Stimulated activated CD8-positive, alpha-beta memory T cell treated with anti-CD3 and anti-CD28 coated beads, Interleukin-7, amount 100 ng/mL, for 24 hours (primary cell): Measurements from ENCODE around the gene CLRN1.

Source experiments
- DNase-seq: peaks from one replicate; pipeline ENCODE4 v3.0.0-alpha.2; 2020; ENCODE audit warnings: low read depth

CLRN1 gene

DNA sequence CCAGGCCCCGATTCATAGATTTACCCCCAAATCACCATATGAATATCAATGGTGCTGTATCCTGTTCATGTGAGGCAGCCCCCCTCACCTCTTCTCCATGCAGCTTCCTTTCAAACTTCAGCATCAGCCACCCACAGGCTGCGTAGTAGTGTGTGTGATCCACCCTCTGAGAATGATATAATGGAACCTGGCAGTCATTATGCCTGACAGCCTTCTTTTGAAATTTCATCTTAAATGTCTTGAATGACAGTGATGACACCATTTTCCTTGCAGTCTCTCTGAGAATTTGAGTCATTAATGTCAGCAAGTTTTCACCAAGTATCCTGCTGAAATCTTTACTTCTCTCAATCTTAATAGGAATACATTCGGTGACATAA lies 3.5 kb upstream of the CLRN1 start:
- DNase-seq, result no peak

DNA sequence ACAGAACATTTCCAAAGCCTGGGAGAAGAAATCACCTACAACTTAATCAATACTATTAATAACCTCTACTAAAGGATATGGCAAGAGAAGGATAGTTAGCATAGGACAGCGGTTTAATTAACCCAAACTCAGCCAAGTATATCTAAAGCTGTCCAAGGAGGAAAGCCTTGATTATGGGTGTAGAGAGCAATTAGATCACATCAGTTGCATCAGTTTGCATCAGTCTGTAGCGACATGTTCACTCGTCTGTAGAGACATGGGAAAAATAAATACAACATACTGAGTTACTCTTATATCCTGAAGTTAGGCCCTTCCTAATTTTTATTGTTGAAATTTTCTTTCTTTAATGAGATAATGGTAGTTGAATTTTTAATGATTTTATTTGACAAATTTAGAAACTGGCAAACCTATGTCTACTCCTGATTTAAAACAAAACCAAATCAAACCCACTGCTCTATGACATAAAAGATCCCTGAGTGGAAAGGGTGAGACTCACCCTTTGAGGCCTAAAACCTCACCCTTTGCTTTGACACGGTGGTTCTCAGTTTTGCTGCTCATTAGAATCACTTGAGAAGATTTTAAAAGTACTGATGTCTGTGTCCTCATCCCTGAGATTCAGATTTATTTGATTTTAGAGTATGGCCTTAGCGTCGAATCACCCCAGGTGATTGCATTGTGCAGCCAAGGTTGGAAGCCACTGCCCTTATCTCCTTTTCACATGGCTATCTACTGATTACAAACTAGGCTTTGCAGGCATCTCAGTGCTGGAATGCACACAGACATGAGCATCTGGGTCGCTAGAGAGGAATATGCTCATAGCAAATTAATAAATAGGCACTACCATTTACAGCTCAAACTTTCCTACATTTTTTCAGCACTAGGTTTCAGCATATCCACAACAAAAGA lies 2.8 kb upstream of the CLRN1 start:
- no peak for DNase-seq

DNA sequence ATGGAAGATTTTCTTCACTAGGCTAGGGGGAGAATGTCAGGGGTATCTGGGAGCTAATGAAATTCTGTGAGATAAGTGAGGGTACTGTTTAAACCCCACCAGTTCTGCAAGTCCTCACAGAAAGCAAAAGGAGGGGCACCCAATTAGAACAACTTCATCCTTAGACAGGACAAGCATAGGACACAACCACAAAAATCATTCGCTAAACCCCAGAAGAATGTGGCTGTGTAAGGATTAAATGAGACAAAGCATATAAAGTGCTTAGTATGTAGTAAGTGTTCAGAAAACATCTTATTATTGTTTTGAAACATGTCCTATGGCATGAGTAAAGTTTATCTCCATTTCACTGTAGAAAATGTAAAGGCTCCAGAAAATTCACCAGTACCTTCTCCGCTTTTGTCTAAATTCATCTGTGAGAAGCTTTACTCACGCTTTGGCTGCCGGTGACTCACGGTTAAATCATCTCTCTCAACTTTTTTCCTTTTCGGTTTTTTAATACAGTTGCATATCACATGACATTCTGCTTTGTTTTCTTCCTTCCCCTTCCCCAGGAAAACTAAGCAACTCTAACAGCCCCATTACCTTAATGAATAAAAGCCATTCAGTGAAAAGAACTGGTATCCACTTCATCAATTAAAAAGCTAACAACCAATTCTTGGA lies 1.7 kb downstream of the CLRN1 start:
- DNase-seq, result no peak

DNA sequence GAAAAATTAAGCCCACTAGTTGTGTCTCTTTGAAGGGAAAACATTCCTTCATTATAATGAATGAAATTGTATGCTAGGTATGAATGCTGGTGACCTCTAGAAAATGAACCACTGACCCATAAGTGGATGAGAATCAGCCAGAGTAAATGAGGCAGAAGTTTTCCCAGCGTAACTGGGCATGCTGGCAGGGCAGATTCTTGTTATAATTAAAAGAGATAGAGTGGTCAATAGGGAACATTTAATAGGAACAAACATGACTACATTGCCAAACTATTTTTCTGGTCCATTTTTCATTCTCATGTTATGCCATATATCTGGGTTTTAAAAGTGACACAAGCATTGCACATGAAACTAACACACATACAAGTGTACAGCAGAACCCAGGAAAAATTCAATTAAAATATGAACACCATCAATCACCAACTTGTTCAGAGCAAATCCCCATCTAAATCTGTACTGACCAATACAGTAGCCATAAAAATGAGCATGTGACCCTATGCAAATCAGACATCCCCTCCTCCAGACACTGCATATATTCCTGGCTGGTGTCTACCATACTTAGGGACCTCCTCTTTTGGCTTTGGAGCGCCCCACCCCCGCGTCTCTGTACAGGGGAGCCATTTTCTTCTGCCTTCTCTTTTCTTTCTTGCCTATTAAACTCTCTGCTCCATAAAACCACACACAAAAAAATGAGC lies 4.0 kb downstream of the CLRN1 start:
- no peak for DNase-seq

DNA sequence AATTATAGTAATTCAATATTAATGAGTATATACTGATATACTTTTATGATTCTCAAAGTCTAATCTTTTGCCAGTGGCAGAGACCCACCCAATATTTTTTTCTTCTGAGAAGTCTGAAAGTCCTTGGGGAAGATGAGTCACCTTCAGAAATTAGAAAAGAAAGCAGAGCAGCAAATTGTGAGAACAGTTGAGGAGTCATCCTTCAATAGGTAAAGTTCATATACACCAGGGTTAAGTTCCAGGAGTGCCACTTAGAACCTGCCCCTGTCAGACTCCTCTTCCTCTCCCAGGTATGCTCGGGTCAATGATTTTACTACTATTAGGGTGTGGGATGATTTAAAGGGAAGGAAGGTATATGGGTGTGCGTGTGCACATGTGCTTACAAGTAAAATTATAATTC lies 7.1 kb downstream of the CLRN1 start:
- DNase-seq, result no peak

DNA sequence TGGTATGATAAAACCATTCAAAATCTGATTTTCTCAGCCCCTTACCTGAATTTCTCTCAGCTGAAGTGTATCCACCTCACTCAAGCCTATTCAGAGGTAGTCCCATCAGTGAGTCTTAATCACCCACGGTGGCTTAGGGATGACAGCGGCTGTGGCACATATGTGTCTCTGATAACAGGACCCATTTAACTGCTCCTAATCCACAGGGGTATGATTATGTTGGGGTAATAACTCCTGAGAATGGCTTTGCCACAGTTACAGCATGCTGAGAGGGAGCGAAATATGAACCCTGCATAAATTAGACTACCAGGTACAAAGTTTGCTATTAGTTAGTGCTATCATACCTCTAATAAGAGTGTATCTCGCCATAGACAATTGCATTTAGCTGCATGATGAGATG lies 10.6 kb downstream of the CLRN1 start:
- no peak for DNase-seq

DNA sequence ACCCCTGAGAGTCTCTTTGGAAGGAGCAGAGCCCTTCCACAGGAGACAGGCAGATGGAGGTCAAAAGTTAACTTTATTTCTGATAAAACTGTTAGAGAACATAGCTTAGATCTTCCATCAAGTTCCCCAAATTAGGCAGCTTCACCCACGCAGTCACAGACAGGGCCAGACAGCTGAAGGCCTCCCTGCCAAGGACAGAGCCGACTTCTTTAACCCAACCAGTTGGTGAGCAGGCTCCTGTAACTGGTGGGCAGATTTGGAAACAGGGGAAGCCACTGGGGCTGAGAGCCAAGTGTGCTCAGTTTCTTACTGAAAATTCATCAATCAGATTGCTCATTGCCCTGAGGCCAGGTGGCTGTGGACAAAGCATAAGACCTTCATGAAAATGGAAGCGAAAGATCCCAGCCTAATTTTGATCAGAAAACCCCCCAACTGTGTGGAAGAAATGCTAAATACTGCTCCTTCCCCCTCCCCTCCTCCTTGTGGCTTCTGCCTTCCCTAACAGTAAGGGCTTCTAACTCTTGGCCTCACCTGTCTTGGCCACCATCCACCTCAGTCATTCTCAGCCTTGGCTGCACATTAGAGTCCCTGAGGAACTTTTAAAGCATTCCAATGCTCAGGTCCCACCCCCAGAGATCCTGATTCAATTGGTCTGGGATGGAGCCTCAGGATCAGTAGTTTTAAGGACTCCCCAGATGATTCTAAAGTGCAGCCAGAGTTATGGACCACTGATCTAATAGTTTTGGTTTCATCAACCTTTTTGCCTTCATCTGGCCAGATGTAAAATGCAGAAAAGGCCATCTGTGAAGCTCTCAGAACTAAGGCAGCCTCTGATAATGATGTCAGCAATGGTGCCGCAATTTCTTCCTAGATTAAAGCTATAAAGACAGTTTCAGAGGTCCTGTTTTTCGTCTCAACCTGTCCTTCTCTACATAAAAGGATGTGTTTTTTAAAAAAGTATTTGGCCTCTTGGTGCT lies 11.5 kb downstream of the CLRN1 start:
- no peak for DNase-seq

DNA sequence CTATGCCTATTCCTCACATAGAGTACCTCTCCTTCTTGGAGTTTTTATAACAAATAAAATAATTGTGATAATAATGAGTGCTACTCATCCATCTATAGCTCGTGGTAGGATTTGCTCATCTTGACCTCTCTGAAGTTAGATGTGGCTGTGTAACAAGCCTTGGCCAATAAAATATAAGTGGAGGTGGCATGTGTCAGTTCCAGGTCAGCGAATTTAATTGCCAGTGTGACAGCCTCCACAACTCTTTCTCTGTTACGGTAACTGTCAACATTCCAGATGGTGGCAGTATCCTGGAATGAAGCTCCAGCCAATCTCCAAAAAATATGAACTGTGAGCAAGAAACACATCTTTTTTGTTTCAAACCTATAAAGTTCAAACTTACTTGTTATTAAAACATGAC lies 13.8 kb downstream of the CLRN1 start:
- DNase-seq, result no peak

DNA sequence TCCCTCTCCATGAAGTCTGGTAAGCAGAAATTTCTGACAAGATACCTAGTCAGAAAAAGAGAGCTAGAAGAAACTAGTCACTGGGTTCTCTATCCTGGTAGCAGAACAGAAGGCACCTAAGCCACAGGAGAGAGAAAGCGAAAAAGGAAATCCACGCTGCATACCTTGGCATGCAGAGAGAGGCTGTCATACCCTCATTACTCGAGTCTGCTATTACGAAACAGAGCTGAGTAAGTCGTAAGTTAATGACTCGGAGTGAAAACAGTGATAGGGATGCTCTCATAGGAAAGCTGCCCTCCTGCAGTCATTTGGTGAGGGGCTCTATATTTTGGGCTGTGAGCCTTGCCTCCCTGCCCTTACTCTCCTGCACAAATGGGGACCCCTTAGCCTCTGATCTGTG lies 16.2 kb downstream of the CLRN1 start:
- DNase-seq, result no peak

DNA sequence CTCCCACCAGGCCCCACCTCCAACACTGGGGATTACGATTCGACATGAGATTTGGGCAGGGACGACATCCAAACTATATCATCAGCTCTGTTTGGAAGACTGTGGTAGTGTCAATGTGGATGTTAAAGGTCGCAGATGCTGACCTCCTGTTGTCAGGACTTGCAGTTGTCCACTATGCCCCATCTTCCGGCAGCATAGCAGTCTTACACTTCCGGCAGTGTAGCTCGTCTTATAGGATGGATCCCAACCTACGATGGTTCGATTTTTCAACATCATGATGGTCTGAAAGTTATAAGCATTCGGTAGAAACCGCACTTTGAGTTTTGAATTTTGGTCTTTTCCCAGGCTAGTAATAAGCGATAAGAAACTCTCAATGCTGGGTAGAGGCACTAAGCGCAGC lies 20.6 kb downstream of the CLRN1 start:
- DNase-seq, result no peak

DNA sequence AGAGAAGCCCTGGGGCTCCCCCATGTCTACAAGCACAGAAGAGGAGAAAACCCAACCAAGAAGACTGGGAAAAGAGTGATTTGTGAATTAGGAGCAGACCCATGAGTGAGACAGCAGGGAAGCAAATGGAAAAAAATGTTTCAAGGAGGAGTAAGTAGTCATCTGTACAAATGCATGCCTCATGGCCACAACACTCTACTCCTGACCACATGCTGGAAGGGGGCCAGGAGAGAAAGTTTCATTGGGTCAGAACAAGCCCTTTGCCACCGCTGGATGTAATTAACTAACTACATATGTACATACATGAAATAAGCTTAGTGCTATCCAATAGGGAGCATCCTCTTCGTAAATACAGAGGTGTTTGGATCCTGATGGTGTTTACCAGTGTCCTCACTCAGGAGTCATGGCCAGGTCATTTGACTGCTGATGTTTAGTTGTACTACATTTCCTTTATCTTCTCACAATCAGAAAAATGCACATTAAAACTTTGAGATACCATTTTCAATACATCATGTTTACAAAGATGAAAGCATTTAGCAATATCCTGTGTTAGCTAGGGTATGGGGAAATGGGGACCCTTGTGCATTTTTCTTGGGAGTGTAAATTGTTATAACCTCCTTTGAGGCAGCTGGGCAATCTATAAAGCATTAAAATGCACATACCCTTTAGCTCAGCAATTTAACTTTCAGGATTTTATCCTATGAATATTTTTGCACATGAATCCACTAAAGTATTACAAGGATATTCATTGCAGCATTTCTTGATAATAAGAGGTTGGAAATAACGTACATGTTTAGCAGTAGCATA lies 27.1 kb downstream of the CLRN1 start:
- DNase-seq, result no peak

DNA sequence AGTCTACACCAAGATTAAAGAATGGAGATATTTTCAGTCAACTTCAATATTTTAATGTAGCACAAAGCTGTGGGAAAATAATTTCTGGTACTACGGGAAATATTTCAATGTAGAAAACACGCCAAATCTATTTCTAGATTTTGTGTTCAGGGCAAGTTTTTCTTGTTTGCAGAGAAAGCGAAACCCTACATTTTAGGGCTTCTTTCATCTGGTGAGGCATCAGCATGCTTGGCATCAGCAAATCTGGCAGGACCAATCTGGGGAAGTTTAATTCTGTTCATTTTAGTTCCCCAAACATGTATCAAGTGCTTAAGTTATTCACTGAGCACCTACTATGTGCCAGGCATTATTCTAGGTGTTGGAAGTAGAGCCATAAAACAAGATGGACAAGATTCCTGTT lies 30.3 kb downstream of the CLRN1 start:
- DNase-seq, result no peak

DNA sequence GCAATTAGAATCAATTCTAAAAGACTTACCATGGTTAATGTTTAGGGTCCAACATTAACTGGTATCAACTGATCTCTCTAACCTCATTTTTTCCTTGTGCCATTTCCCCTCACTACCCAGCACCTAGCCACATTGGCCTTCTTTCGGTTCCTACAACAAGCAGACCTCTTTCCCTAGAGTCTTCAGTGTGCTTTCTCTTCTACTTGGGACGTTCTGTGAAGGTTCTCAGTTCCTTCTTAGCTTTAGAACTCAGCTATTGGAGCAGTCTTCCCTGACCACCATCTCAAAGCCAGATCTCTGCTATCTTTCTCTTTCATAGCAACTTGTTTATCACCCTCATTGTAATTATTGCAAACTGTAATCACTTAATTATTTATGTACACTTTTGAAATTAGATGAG lies 35.8 kb downstream of the CLRN1 start:
- DNase-seq, result no peak

DNA sequence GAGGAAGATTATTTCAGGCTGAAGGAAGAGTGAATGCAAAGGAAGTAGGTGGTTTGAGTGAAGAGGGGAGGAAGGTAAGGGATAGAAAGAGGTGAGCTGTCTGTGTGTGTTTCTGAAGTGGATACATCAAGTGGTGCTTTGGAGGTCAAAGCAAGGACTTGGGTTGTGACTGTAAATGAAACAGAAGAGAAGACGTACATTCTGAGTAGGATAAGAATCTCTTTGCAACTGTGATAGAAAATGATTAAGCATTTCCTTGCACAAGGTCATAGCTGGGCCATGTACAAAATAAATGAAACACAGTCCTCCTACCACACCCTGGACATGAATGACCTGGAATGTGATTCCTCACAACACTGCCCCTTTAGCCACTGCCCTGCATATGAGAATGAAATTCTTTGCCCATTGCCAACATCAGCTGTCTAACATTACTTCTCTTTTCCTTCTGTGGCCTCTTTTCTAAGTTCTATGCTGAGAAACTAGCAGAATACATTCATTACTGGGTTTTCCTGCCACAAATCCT lies 39.0 kb downstream of the CLRN1 start:
- no peak for DNase-seq

DNA sequence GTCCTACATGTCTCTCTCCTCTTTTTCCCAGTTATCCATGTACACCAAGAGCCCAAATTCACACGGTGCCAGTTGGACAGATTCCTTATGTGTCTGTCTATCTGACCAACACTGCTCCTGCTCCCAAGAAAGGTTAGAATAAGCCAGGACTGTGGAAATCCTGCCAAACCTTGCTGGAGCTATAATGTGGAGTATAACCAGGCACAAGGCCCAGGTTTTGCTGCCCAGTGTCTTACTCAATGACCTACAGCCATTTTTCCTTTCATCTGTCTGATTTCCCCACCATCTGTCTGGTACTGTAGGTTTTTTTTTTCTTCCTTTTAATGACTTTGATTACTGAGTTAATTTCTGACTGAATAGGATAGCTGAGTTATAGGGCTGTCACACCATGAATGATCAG lies 40.8 kb downstream of the CLRN1 start:
- DNase-seq, result no peak

DNA sequence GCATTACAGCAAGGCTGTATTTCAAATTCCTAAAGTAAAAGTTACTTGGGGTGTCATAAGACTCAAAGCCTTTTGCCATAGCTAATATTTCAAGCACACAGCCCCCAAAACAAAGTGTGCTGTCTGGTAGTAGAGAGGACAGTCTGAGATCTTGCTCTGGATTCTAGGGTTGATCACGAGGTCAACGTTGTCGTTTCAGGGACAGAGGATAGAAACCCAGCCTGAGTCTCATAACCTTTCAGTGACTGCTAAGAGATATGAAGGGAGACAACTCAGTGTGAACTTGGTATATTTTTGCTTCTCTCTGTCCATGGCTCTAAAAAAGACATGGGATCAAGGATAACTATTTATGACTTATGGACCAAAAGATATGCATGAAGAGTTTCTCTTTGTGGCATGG lies 41.7 kb downstream of the CLRN1 start:
- DNase-seq, result no peak

DNA sequence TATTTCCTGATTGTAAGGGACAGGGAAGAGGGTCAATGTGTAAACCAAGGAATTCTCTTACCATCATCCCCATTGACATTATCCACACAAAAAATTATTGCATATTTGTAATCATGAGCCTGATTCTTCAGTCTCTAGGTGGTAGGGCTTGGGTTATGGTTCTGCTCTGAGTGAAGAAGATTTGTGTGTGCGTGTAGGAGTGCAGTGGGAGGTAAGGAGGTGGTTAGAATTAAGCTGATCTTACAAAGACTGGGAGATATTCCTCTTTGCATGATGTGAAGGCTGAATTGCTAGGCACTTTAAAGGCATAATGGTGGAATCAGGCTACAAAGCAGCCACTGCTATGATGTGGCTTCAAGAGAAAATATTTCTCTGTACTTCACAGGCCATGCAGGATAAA lies 44.3 kb downstream of the CLRN1 start:
- no peak for DNase-seq

DNA sequence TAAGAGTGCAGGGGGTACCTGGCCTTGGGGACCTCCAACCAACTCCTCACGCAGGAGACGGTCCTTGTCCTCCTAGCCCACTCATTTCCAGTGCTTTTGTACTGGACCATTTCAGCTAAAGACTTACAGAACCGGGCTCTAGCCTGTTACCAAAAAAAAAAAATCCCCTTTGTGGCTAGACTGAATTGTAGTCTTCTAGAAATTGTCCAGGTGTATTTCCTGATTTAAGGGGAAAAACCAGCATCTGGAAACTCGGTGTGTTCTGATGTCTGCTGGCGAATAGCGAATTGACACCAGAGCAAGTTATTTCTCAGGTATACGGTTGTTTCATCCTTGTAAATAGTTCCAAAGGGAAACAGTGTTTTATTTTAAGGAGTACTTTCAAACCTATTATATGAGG lies 46.2 kb downstream of the CLRN1 start:
- DNase-seq, result no peak

DNA sequence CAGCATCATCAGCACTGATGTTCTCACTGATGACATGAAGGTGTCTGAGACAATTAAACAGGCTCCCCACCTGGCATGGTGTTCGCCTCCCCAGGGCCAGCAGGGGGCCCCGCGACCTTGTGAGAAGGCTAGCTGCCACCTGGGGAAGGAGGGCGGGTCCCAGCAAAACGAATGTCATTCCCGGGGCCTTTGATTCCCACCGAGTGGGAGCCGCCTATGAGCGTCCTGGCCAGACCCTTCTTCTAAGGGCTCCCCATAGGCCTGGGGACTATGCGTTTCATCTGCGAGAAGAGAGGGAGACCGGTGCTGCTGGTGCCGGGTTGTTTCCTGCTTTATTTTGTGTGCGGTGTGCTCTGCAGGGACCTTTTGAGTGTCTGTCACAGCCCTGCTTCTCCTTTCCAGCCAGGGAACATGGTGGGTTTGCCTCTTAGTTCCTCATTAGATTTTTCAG lies 46.8 kb downstream of the CLRN1 start:
- DNase-seq, result peak; percentile 29

DNA sequence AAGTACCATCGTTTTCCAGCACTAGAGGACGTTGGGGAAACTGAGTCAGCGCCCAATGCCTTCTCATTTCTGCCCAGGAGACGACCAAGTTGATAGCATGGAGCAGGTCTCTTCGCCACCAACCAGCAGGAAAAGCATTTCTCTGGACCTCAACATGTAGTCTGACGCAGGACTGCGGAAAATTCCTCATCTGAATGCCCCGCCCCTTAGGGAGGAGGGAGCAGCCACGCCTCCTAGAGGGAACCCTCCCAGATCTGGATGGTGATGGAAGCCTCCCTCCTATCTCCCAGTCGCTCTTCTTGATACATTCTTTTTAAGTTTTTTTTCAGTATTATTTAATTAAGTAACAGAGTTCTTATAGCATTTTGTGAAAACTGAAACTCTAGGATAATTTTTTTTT lies 49.9 kb downstream of the CLRN1 start:
- DNase-seq, result no peak

DNA sequence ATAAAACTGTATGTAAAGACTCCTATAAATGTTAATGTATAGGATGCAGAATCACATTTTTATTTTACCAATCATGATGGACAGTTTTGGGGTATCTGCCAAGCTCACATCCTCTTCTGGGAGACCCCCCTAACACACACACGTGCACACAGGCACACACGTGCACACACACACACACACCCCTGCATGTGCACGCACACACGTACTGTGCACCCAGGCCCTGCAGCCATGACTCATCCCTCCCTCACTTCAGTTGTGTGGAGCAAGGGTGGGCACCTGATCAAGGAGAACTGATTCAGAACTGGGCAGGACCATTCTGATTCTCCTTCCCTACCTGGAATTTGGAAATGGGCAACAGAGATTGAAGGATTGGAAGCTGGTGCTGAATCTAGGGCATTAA lies 51.3 kb downstream of the CLRN1 start:
- DNase-seq, result no peak
